Naive thymus-derived CD8-positive, alpha-beta T cell (primary cell): ENCODE data around the gene MTURN. TPM values are rescaled to one million over a fixed set of nuclear protein-coding genes. Genes with fewer than 3 reads are reported as not detected.

Experiments
- ATAC-seq, 2 donors: fragments of 150-1000 bp; cut with Tn5 transposase in 1 of 2; sonication (Bioruptor Pico), chemical (Tn5 transposase) in 1 of 2; 1 replicate in 1 of 2; 2 replicates in 1 of 2; pipeline ENCODE4 v1.10.0; 2021; ENCODE audit warnings: mild to moderate bottlenecking in 2 of 2, moderate library complexity in 2 of 2
- POLR2A ChIA-PET: fragments of 350-600 bp; sonication (Branson Sonifier 250); formaldehyde crosslinking; loops from one replicate; lab custom pipeline; 2021; ENCODE audit warnings: antibody characterized with exemption; lab: Charles Lee
- DNase-seq, 10 donors: peaks; one replicate each; pipeline versions ENCODE4 v3.0.0 to v3.0.0-alpha.2; 2020 to 2022
- H3K27ac Mint-ChIP-seq, 10 donors: one replicate each; pipeline ENCODE4 v1.8.0; 2020 to 2022; ENCODE audit warnings: mild to moderate bottlenecking in 10 of 10, mixed read lengths in 10 of 10, moderate library complexity in 4 of 10, inconsistent platforms in 1 of 10
- H3K27me3 Mint-ChIP-seq, 5 donors: one replicate each; pipeline ENCODE4 v1.8.0; 2021 to 2022; ENCODE audit warnings: mixed read lengths in 5 of 5
- H3K36me3 Mint-ChIP-seq, 3 donors: one replicate each; pipeline ENCODE4 v1.8.0; 2020 to 2022; ENCODE audit warnings: mixed read lengths in 3 of 3, mild to moderate bottlenecking in 2 of 3, inconsistent platforms in 1 of 3
- H3K4me1 Mint-ChIP-seq, 4 donors: one replicate each; pipeline ENCODE4 v1.8.0; 2021 to 2022; ENCODE audit warnings: mixed read lengths in 4 of 4
- H3K4me3 Mint-ChIP-seq, 10 donors: one replicate each; pipeline ENCODE4 v1.8.0; 2020 to 2022; ENCODE audit warnings: mild to moderate bottlenecking in 10 of 10, mixed read lengths in 10 of 10, moderate library complexity in 6 of 10, inconsistent platforms in 1 of 10
- H3K9me3 Mint-ChIP-seq, 9 donors: one replicate each; pipeline ENCODE4 v1.8.0; 2020 to 2022; ENCODE audit warnings: mixed read lengths in 9 of 9, mild to moderate bottlenecking in 3 of 9, inconsistent platforms in 1 of 9, moderate library complexity in 1 of 9
- polyA plus RNA-seq, 3 donors: library from polyadenylated mRNA; unstranded; fragments of 300-500 nt; fragmentation: Illumina TruSeq; gene quantifications; one replicate each; pipeline ENCODE4 v1.2.3, GENCODE V29; 2021
- total RNA-seq, 8 experiments: library from RNA in 2 of 8; stranded (reverse) in 2 of 8; gene quantifications; one replicate each; pipeline ENCODE4 v1.2.3 and lab custom pipeline; 2021 to 2026

Gene MTURN
- total and polyA plus RNA-seq, 5 experiments from 2014 or later: 1.4 to 18.0 (median 5.2) TPM

GRCh38 chr7:30176463-30177109, 41.8 kb downstream of the MTURN start:
- Mint-ChIP-seq H3K4me3 (peak overlapping the region in 1 of 10 donors; percentile 3), H3K27ac (peak overlapping the region in 2 of 10 donors; percentile 2 to 5), H3K4me1 (peaks cover 5 to 35% (median 7%) of the 10 kb centered on the region in 4 donors), H3K9me3 (no peaks in the 10 kb centered on the region), H3K27me3 (peaks cover 0 to 3% (median 0%) of the 10 kb centered on the region in 5 donors), H3K36me3 (no peaks in the 10 kb centered on the region)
- DNase-seq (no peak), ATAC-seq (no peak)
- POLR2A ChIA-PET: no interaction called here

GRCh38 chr7:30177186-30177585, 42.4 kb downstream of the MTURN start:
- H3K4me3 Mint-ChIP-seq: peak overlapping the region in 1 of 10 donors; percentile 3
- ATAC-seq (no peak), DNase-seq (no peak)
- peak overlapping the region in 1 of 10 donors; percentile 5 for H3K27ac Mint-ChIP-seq
- H3K36me3 Mint-ChIP-seq: no peaks in the 10 kb centered on the region
- POLR2A ChIA-PET: no interaction called here
- no peaks in the 10 kb centered on the region for H3K9me3 Mint-ChIP-seq
- peaks cover 0 to 3% (median 0%) of the 10 kb centered on the region in 5 donors for H3K27me3 Mint-ChIP-seq
- peaks cover 5 to 35% (median 7%) of the 10 kb centered on the region in 4 donors for H3K4me1 Mint-ChIP-seq

DNA sequence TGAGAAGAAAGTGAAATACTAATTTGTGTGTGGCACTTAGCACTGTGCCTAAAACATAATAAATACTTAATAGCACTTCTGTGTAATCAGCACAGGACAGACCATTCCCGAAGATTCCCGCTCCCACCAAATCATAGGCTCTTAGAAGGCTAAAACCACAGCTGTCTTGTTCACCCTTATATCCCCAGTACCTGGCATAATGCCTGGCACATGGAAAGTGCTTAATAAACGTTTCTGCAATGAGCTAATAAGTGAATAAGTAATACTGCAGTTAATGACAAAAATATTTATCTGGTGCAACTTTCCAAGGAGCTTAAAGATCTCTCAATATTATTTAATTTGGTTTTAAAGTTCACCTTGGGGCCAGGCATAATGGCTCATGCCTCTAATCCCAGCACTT, 43.2 kb downstream of the MTURN start:
- H3K9me3 Mint-ChIP-seq: no peaks in the 10 kb centered on the region
- H3K4me3 Mint-ChIP-seq: no peak overlapping the region
- H3K27ac Mint-ChIP-seq: no peak overlapping the region
- DNase-seq: no peak
- peaks cover 5 to 35% (median 7%) of the 10 kb centered on the region in 4 donors for H3K4me1 Mint-ChIP-seq
- ATAC-seq: no peak
- POLR2A ChIA-PET: interaction anchor here (0.7 kb wide), 1 partner anchor 301 kb away, joined by 3 read pairs; the partner anchor contains the start of gene NOD1
- H3K27me3 Mint-ChIP-seq: peaks cover 0 to 3% (median 0%) of the 10 kb centered on the region in 5 donors
- H3K36me3 Mint-ChIP-seq: no peaks in the 10 kb centered on the region

DNA sequence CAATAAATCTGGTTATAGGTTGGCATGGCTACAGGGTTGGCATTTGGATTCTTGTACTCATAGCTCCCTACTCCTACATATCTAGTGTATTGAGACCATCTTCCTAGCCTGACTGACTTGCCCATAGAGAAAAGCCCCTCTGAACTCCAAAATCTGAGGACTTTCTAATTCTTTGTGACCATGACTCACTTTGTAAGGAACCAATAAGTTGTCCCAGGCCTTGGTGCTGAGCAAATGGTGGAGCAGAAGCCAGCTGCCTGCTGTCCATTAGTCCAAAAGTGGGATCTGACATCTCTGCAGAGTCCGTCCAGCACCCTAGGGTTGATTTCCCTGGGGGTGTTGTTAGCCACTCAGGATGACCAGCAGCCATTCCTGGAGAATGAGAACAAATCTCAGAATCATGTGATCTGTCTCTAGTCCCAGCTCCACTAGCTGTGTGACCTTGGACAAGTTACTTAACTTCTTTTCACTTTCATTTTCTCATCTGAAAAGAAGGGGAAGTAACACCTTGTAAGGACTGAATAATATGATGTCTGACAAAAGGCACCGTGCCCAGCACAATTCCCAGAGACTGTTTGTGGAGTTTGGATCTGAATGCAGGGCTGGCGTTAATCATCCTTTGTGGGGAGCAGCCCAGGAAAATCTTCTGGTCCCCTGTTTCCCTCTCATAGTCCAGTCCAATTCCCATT, 44.1 kb downstream of the MTURN start:
- Mint-ChIP-seq H3K4me3 (peak overlapping the region in 2 of 10 donors; percentile 39 to 44), H3K27me3 (peaks cover 0 to 3% (median 0%) of the 10 kb centered on the region in 5 donors)
- POLR2A ChIA-PET: no interaction called here

DNA sequence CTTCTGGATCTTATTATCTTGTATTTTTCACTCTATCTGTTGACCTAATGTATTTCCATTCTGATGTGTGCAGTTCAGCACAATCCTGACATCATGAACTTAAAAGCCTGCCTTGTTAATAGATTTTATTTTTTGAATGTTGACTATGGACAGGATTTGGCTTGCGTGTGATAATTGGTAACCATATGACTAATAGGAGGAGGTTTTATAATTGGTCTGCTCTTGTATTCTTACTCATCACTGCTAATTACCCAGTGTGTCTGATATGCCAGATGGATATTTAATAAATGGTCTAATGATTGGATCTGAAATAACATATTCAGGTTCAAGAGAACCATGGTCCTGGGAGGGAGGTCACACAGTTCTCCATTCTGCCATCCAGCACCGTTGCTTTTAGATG, 45.9 kb downstream of the MTURN start:
- H3K4me3 Mint-ChIP-seq: no peak overlapping the region
- H3K27ac Mint-ChIP-seq: no peak overlapping the region
- POLR2A ChIA-PET: no interaction called here
- H3K36me3 Mint-ChIP-seq: no peaks in the 10 kb centered on the region
- peaks cover 0 to 5% (median 0%) of the 10 kb centered on the region in 9 donors for H3K9me3 Mint-ChIP-seq
- ATAC-seq (no peak), DNase-seq (no peak)
- H3K4me1 Mint-ChIP-seq: peaks cover 3 to 44% (median 7%) of the 10 kb centered on the region in 4 donors
- H3K27me3 Mint-ChIP-seq: peaks cover 0 to 1% (median 0%) of the 10 kb centered on the region in 5 donors

More for the DNA sequence above, 44.1 kb downstream of the MTURN start:
- Mint-ChIP-seq H3K36me3 (no peaks in the 10 kb centered on the region), H3K4me1 (peaks cover 5 to 37% (median 7%) of the 10 kb centered on the region in 4 donors), H3K9me3 (no peaks in the 10 kb centered on the region), H3K27ac (peak overlapping the region in 1 of 10 donors; percentile 76)
- no peak for ATAC-seq
- DNase-seq: no peak

DNA sequence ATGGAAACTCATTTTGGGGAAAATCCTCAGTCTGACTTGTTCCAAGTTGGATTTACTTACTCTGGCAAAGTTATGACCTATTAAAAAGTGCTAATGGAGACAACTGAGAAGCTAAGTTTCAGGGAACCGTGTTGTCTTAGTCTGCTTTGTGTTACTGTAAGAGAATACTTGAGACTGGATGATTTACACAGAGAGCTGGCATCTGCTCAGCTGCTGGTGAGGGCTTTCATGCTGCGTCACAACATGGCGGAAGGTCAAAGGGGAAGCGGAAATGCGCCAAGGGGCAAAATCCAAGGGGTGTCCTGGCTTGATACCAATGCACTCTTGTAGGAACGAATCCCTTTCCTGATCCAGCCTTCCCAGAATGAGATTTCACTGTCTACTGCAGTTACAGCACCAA, 46.4 kb downstream of the MTURN start:
- ATAC-seq (no peak), DNase-seq (no peak)
- H3K27ac Mint-ChIP-seq: no peak overlapping the region
- H3K9me3 Mint-ChIP-seq: peaks cover 0 to 6% (median 0%) of the 10 kb centered on the region in 9 donors
- POLR2A ChIA-PET: no interaction called here
- H3K36me3 Mint-ChIP-seq: no peaks in the 10 kb centered on the region
- no peak overlapping the region for H3K4me3 Mint-ChIP-seq
- no peaks in the 10 kb centered on the region for H3K27me3 Mint-ChIP-seq
- H3K4me1 Mint-ChIP-seq: peaks cover 3 to 39% (median 7%) of the 10 kb centered on the region in 4 donors

DNA sequence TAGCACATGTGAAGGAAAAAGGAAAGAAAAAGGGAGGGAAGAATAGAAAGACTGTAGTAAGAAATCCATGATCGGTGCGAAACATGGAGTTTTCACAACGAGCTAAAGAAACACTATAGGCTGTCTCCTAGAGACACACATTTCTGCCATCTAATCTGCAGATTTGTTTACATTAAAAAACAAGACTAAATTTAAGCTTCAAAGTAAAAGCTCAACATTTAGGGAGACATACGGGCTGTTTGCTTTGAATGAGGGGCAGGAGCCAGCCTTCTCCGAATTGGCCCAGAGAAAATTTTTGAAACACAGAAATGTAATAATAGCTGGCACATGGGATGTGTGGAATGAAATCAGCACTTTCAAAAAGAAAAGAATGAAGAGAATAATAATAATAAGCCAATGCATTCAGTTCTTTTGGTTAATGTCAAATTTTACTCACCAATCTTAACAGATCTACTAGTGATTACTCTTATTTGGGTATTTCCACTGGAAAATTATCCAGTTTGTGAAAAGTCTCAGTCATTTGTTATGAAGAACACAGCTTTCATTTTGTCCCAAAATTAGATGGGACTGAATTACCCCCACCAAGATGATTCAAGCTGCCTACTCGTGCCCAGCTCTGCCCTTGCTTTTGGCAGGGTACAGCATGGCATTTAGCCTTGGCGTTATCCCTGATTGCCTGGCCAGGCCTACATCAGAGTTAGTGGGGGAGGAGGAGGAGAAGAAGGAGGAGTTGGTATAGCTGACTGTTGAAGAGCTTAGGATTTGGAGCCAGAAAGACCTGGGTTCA, 47.1 kb downstream of the MTURN start:
- ATAC-seq (no peak), DNase-seq (no peak)
- H3K4me3 Mint-ChIP-seq: no peak overlapping the region
- peaks cover 0 to 4% (median 0%) of the 10 kb centered on the region in 3 donors for H3K36me3 Mint-ChIP-seq
- peaks cover 3 to 32% (median 7%) of the 10 kb centered on the region in 4 donors for H3K4me1 Mint-ChIP-seq
- POLR2A ChIA-PET: no interaction called here
- H3K27ac Mint-ChIP-seq: no peak overlapping the region
- no peaks in the 10 kb centered on the region for H3K27me3 Mint-ChIP-seq
- peaks cover 0 to 12% (median 4%) of the 10 kb centered on the region in 9 donors for H3K9me3 Mint-ChIP-seq

DNA sequence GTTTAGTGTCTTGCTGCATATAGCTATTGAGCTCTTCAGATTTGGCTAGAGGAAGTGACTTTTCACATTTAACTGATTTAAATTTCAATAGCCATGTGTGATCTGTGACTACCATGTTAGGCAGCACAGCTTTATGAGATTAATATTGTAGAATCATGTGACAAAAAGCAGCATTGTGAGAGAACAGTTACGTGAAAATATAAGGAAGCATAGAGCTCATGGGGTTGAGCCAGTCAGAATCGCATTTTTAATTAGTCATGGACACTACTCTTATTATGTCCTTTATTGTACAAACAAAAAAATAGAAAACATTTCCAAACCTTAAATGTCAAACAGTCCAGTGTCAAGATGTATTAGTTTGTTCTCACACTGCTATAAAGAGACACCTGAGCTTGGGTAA, 48.0 kb downstream of the MTURN start:
- POLR2A ChIA-PET: no interaction called here
- Mint-ChIP-seq H3K27me3 (no peaks in the 10 kb centered on the region), H3K36me3 (peaks cover 0 to 4% (median 0%) of the 10 kb centered on the region in 3 donors), H3K4me1 (peaks cover 3 to 27% (median 7%) of the 10 kb centered on the region in 4 donors), H3K27ac (no peak overlapping the region), H3K4me3 (no peak overlapping the region), H3K9me3 (peaks cover 0 to 19% (median 7%) of the 10 kb centered on the region in 9 donors)
- no peak for DNase-seq
- no peak for ATAC-seq

DNA sequence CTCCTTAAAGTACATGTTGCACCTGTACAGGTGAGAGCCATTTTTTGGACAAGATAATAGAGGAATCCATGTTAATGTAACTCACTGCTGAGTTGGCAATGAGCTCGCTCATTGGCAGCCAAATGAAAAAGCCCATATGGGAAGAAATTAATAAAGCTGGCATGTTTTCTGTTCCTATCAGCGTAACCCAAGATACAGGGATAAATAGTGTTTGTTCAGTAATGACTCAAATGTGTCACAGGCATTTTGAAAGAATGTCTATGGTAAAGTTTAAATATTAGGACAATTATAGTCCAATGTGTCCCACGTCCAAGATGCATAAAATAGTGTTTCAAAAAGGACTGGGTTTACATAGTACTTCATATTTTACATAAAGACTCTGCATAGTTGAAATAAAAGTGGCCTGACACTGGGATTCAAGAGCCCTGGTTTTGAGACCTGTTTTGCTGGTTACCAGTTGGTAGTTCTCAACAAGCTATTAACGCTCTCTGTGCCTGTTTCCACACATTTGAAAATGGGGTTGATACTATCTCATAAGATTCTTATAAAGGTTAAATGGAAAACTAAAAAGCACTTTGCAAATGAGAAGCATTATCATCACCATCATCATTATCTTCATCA, 49.1 kb downstream of the MTURN start:
- DNase-seq (no peak), ATAC-seq (no peak)
- no peaks in the 10 kb centered on the region for H3K27me3 Mint-ChIP-seq
- H3K4me3 Mint-ChIP-seq: no peak overlapping the region
- no peak overlapping the region for H3K27ac Mint-ChIP-seq
- peaks cover 3 to 21% (median 4%) of the 10 kb centered on the region in 4 donors for H3K4me1 Mint-ChIP-seq
- peaks cover 0 to 4% (median 0%) of the 10 kb centered on the region in 3 donors for H3K36me3 Mint-ChIP-seq
- H3K9me3 Mint-ChIP-seq: peaks cover 2 to 25% (median 11%) of the 10 kb centered on the region in 9 donors
- POLR2A ChIA-PET: no interaction called here

- H3K36me3 Mint-ChIP-seq: peaks cover 0 to 4% (median 0%) of the 10 kb centered on the region in 3 donors
- H3K4me3 Mint-ChIP-seq: no peak overlapping the region
- peaks cover 0 to 15% (median 0%) of the 10 kb centered on the region in 4 donors for H3K4me1 Mint-ChIP-seq
- POLR2A ChIA-PET: no interaction called here
- no peaks in the 10 kb centered on the region for H3K27me3 Mint-ChIP-seq
- peaks cover 2 to 25% (median 11%) of the 10 kb centered on the region in 9 donors for H3K9me3 Mint-ChIP-seq
- no peak for DNase-seq
- ATAC-seq: no peak
- H3K27ac Mint-ChIP-seq: no peak overlapping the region
These were observed 50.2 kb downstream of the MTURN start for GRCh38 chr7:30184791-30185487.

DNA sequence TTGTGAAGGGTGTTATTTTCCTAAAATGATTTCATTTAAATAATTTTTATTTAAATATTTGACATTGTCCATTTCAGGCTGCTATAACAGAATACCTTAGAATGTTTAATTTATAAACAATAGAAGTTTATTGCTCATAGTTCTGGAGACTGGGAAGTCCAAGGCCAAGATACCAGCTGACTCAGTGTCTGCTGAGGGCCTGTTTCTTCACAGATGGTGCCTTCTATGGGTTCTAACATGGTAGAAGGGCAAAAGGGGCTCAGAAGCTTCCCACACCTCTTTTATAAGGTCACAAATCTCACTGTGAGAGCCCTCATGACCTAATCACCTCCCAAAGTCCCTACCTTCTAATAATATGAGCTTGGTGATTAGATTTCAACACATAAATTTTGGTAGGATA, 50.7 kb downstream of the MTURN start:
- no peak overlapping the region for H3K27ac Mint-ChIP-seq

GRCh38 chr7:30186725-30187124, 51.9 kb downstream of the MTURN start:
- Mint-ChIP-seq H3K27me3 (no peaks in the 10 kb centered on the region), H3K36me3 (peaks cover 0 to 4% (median 0%) of the 10 kb centered on the region in 3 donors), H3K9me3 (peaks cover 2 to 25% (median 11%) of the 10 kb centered on the region in 9 donors), H3K27ac (no peak overlapping the region), H3K4me3 (no peak overlapping the region), H3K4me1 (peaks cover 0 to 15% (median 0%) of the 10 kb centered on the region in 4 donors)
- no peak for ATAC-seq
- no peak for DNase-seq
- POLR2A ChIA-PET: no interaction called here

More for the DNA sequence above, 50.7 kb downstream of the MTURN start:
- no peak for DNase-seq
- no peaks in the 10 kb centered on the region for H3K27me3 Mint-ChIP-seq
- H3K4me1 Mint-ChIP-seq: peaks cover 0 to 15% (median 0%) of the 10 kb centered on the region in 4 donors
- H3K4me3 Mint-ChIP-seq: no peak overlapping the region
- H3K36me3 Mint-ChIP-seq: peaks cover 0 to 4% (median 0%) of the 10 kb centered on the region in 3 donors
- no peak for ATAC-seq
- POLR2A ChIA-PET: no interaction called here
- peaks cover 2 to 25% (median 11%) of the 10 kb centered on the region in 9 donors for H3K9me3 Mint-ChIP-seq
